A673 (cell line): ENCODE results near the gene DDI2. TPM values are rescaled to one million over a fixed set of nuclear protein-coding genes. Genes with fewer than 3 reads are reported as not detected.
A peak's percentile ranks its signal among the peaks of the same experiment; 100 is the strongest.

ENCODE experiments used
- BruUV-seq: library from RNA; stranded (reverse); fragments of 400-500 nt; replicated peaks from 2 replicates; lab custom pipeline; 2021; lab: Mats Ljungman, UMichigan
- CTCF ChIA-PET: fragments of 300-600 bp; sonication (Branson Sonifier 250); formaldehyde crosslinking; loops from one replicate; lab custom pipeline; 2022; ENCODE audit warnings: antibody characterized with exemption; lab: Charles Lee
- POLR2A ChIA-PET: fragments of 300-600 bp; sonication (Branson Sonifier 250); formaldehyde crosslinking; loops from one replicate; lab custom pipeline; 2022; ENCODE audit warnings: antibody characterized with exemption; ENCODE audit not compliant: low non-redundant PET; lab: Charles Lee
- DNase-seq: peaks from one replicate; pipeline ENCODE4 v3.0.0-alpha.2; 2015; ENCODE audit warnings: low spot score
- H3K27ac ChIP-seq: fragments of 200-600 bp; sonication (generic); 2 replicates; pipeline ENCODE4 v1.5.1; 2016; ENCODE audit warnings: mixed run types, low read depth, mild to moderate bottlenecking, mixed read lengths, antibody characterized with exemption, low read length; ENCODE audit not compliant: poor library complexity, severe bottlenecking
- H3K27me3 ChIP-seq: fragments of 200-600 bp; sonication (generic); replicated peaks from 2 replicates; pipeline ENCODE4 v1.6.1; 2017; ENCODE audit warnings: mixed run types, low read depth, mild to moderate bottlenecking, mixed read lengths, antibody characterized with exemption, low read length; ENCODE audit not compliant: insufficient read depth, poor library complexity
- H3K36me3 ChIP-seq: fragments of 200-600 bp; sonication (generic); 2 replicates; pipeline ENCODE4 v1.6.1; 2016; ENCODE audit warnings: mixed run types, mild to moderate bottlenecking, mixed read lengths, antibody characterized with exemption, low read length; ENCODE audit not compliant: insufficient read depth, poor library complexity, severe bottlenecking
- H3K4me1 ChIP-seq: fragments of 200-600 bp; sonication (generic); 2 replicates; pipeline ENCODE4 v1.6.1; 2017; ENCODE audit warnings: mixed run types, mild to moderate bottlenecking, mixed read lengths, antibody characterized with exemption, low read length; ENCODE audit not compliant: insufficient read depth, poor library complexity, severe bottlenecking
- H3K4me3 ChIP-seq: fragments of 200-600 bp; sonication (generic); 2 replicates; pipeline ENCODE4 v1.5.1; 2016; ENCODE audit warnings: low read depth, mixed run types, mild to moderate bottlenecking, mixed read lengths, low read length; ENCODE audit not compliant: poor library complexity, severe bottlenecking
- H3K9me3 ChIP-seq: fragments of 200-600 bp; sonication (generic); 2 replicates; pipeline ENCODE4 v1.6.1; 2016; ENCODE audit warnings: mixed run types, low read depth, mild to moderate bottlenecking, mixed read lengths, antibody characterized with exemption, low read length; ENCODE audit not compliant: poor library complexity, severe bottlenecking
- CTCF ChIP-seq: fragments of 300-800, 200-600 bp; sonication (generic); conservative IDR thresholded peaks from 2 replicates; pipeline ENCODE4 v1.5.1; 2017; ENCODE audit warnings: low read depth, mild to moderate bottlenecking, antibody characterized with exemption, low read length, moderate library complexity, mixed read lengths
- EZH2 ChIP-seq: fragments of 200-600 bp; sonication (generic); IDR thresholded peaks from 2 replicates; pipeline ENCODE4 v1.6.1; 2017; ENCODE audit warnings: borderline replicate concordance, low read depth, mild to moderate bottlenecking, mixed read lengths, antibody characterized with exemption, low read length; ENCODE audit not compliant: poor library complexity, severe bottlenecking
- intact Hi-C: fragments of 100-400 bp; cut with micrococcal nuclease; formaldehyde crosslinking; loops from one replicate; pipeline ENCODE4 v1.10.0; 2022; ENCODE audit not compliant: unreplicated experiment
- total RNA-seq: library from RNA; stranded (reverse); gene quantifications from 2 replicates; pipeline ENCODE4 v1.2.3, GENCODE V29; 2021

DDI2 gene
- total RNA-seq, 1 experiment from 2014 or later, result 41.3 TPM

GRCh38 chr1:15685820-15686219, 68.6 kb downstream of the DDI2 start:
- peaks cover 3% of the 10 kb centered on the region for H3K4me1 ChIP-seq
- H3K27ac ChIP-seq, result peak overlapping the region; percentile 26
- no peaks in the 10 kb centered on the region for H3K36me3 ChIP-seq
- H3K9me3 ChIP-seq, result no peaks in the 10 kb centered on the region
- CTCF ChIA-PET, result no interaction called here
- TSS peak; percentile 77 for BruUV-seq
- POLR2A ChIA-PET, result no interaction called here
- H3K4me3 ChIP-seq, result peak overlapping the region; percentile 73
- no peak for DNase-seq
- no peak for TF ChIP-seq CTCF
- no peak for TF ChIP-seq EZH2
- no peaks in the 10 kb centered on the region for H3K27me3 ChIP-seq
- intact Hi-C loops, result no loop called here

GRCh38 chr1:15687446-15687845, 70.2 kb downstream of the DDI2 start:
- H3K36me3 ChIP-seq, result no peaks in the 10 kb centered on the region
- TF ChIP-seq EZH2 (no peak), CTCF (no peak)
- H3K4me1 ChIP-seq, result peaks cover 3% of the 10 kb centered on the region
- intact Hi-C loops, result no loop called here
- no peak for DNase-seq
- no TSS peak for BruUV-seq
- CTCF ChIA-PET, result no interaction called here
- POLR2A ChIA-PET, result no interaction called here
- no peaks in the 10 kb centered on the region for H3K9me3 ChIP-seq
- H3K4me3 ChIP-seq, result no peak overlapping the region
- H3K27me3 ChIP-seq, result no peaks in the 10 kb centered on the region
- no peak overlapping the region for H3K27ac ChIP-seq

- no peak overlapping the region for H3K4me3 ChIP-seq
- no TSS peak for BruUV-seq
- peaks cover 3% of the 10 kb centered on the region for H3K4me1 ChIP-seq
- H3K9me3 ChIP-seq, result no peaks in the 10 kb centered on the region
- ChIA-PET CTCF (no interaction called here), POLR2A (no interaction called here)
- H3K27ac ChIP-seq, result no peak overlapping the region
- no peaks in the 10 kb centered on the region for H3K27me3 ChIP-seq
- intact Hi-C loops, result no loop called here
- no peak for DNase-seq
- no peak for TF ChIP-seq EZH2
- no peak for TF ChIP-seq CTCF
- no peaks in the 10 kb centered on the region for H3K36me3 ChIP-seq
Observed at GRCh38 chr1:15690317-15690716, 73.1 kb downstream of the DDI2 start.
